PC-9 (cell line): Measurements from ENCODE around the gene ZNF335.

Experiments
- EZH2 ChIP-seq: fragments of 200-600 bp; sonication (generic); IDR thresholded peaks from 2 replicates; pipeline ENCODE4 v1.8.0; 2017; ENCODE audit warnings: antibody characterized with exemption, low read depth
- TF ChIP-seq, protein P1 (sequence below): fragments of 200-600 bp; sonication (generic); conservative IDR thresholded peaks from 2 replicates; pipeline ENCODE4 v1.6.1; 2017; ENCODE audit warnings: mixed run types, antibody characterized with exemption, mild to moderate bottlenecking, moderate library complexity

DNA sequence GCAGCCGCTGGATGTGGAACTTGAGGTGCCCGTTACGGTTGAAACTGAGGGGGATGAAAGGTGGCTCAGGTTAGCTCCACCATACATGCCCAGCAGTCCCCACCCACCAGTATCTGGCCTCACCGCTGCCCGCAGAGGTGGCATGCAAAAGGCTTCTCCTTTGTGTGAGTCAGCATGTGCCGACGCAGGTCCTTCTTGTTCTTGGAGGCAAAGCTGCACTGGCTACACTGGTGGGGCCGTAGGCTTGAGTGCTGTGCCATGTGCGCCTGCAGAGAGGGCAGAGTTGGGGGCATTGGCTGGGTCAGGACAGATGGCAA is 21.7 kb downstream of the ZNF335 start:
- TF ChIP-seq, protein P1, sequence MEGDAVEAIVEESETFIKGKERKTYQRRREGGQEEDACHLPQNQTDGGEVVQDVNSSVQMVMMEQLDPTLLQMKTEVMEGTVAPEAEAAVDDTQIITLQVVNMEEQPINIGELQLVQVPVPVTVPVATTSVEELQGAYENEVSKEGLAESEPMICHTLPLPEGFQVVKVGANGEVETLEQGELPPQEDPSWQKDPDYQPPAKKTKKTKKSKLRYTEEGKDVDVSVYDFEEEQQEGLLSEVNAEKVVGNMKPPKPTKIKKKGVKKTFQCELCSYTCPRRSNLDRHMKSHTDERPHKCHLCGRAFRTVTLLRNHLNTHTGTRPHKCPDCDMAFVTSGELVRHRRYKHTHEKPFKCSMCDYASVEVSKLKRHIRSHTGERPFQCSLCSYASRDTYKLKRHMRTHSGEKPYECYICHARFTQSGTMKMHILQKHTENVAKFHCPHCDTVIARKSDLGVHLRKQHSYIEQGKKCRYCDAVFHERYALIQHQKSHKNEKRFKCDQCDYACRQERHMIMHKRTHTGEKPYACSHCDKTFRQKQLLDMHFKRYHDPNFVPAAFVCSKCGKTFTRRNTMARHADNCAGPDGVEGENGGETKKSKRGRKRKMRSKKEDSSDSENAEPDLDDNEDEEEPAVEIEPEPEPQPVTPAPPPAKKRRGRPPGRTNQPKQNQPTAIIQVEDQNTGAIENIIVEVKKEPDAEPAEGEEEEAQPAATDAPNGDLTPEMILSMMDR, result no peak
- TF ChIP-seq EZH2, result no peak
